Measurements from ENCODE around the gene IDNK.
"Not testable (repeated sequence)": the region's sequence is repeated elsewhere in the genome, so short reads cannot be mapped to it uniquely, and the experiment has no call there.

The IDNK gene

GRCh38 chr9:83622939-83623678 lies at the start of gene IDNK:
Gene IDNK, plus strand, starts transcription at chr9:83623143. Its CDS starts 29 bp downstream, at chr9:83623172.
- H3K27me3 Mint-ChIP-seq, result no peaks in the 10 kb centered on the region

DNA sequence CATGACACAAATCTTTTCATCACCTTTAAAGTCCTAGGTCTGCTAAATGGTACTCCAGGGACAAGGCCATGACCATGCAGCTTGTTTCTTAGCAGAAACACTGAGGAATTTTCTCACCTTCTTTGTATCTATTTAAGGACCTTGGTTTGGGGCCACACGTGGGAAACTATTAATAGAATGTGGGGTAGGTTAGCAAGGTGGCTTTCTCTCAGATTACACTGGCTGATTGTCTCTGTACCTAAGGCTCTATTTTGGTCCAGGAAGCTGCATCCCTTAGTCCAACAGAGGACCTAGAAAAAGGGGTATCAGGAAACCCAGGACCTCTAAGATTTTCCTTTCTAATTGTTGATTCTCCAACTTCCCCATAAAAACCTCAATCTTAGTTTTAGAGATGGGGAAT lies 48.5 kb upstream of the IDNK start:
- no peaks in the 10 kb centered on the region for H3K4me1 Mint-ChIP-seq
- H3K27me3 Mint-ChIP-seq, result no peaks in the 10 kb centered on the region
- DNase-seq (no peak), ATAC-seq (no peak)
- H3K4me3 Mint-ChIP-seq, result no peak overlapping the region
- peaks cover 16% of the 10 kb centered on the region for H3K36me3 Mint-ChIP-seq (ENCODE audit: low read depth)
- no peak overlapping the region for H3K27ac Mint-ChIP-seq
- H3K9me3 Mint-ChIP-seq, result peaks cover 20% of the 10 kb centered on the region

More at GRCh38 chr9:83622939-83623678, at the start of gene IDNK:
- H3K9me3 Mint-ChIP-seq, result no peaks in the 10 kb centered on the region
- H3K36me3 Mint-ChIP-seq (ENCODE audit: low read depth), result no peaks in the 10 kb centered on the region
- peak; percentile 83 for ATAC-seq
- H3K27ac Mint-ChIP-seq, result peak within 1 kb of the TSS; percentile 94
- DNase-seq, result peak; percentile 63
- H3K4me1 Mint-ChIP-seq, result peaks cover 24% of the 10 kb centered on the region
- peak within 1 kb of the TSS; percentile 84 for H3K4me3 Mint-ChIP-seq

DNA sequence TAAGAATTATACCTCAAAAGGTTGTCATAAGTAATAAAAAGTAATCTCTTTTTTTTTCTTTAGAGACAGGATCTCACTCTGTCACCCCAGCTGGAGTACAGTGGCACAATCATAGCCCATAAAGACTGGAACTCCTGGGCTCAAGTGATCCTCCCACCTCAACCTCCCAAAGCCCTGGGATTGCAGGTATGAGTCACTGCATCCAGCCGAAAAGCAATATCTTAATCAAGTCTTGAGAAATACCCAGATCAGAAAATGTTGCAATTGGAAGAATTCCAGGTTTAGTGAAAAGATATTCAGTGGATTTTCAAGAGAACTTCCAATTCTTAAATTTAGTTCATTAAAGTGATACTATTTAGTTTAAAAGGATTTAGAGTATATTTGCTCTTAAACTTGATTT lies 40.9 kb upstream of the IDNK start:
- no peaks in the 10 kb centered on the region for H3K4me1 Mint-ChIP-seq
- ATAC-seq, result no peak
- no peak for DNase-seq
- peaks cover 16% of the 10 kb centered on the region for H3K36me3 Mint-ChIP-seq (ENCODE audit: low read depth)
- H3K27me3 Mint-ChIP-seq, result no peaks in the 10 kb centered on the region
- no peak overlapping the region for H3K4me3 Mint-ChIP-seq
- H3K9me3 Mint-ChIP-seq, result peaks cover 21% of the 10 kb centered on the region
- no peak overlapping the region for H3K27ac Mint-ChIP-seq

DNA sequence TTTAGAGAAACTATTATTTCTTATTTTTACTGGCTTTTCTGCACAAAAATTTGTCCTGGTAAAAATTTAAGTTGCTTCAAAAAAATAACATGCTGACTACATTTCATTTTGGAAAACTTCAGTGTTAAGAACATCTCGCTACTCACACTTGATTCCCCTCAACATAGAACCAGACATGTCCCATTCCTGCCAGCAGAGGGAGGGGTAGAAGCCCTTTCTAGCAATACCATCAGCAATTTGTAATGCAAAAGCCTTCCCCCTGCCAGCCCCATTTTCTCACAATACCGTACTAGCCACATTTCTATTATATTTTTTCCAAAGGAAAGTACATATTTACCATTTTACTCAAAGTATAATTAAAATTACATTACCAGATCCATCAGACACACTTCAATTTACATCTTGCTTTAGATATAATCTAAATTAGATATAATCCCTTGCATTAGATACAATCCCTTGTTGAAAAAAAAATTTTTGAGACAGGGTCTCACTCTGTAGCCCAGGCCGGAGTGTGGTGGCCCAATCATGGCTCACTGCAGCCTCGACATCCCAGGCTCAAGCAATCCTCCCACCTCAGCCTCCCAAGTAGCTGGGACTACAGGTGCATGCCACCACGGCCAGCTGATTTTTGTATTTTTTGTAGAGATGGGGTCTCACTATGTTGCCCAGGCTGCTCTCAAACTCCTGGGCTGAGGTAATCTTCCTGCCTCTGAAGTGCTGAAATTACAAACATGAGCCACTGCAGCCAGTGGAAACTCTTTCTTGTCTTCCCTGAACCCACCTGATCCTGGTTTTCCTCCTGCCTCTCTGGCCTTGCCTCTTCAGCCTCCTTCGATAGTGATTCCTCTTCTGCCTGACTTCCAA lies 39.6 kb upstream of the IDNK start:
- ATAC-seq, result no peak
- Mint-ChIP-seq H3K36me3 (ENCODE audit: low read depth) (peaks cover 13% of the 10 kb centered on the region), H3K4me1 (peaks cover 8% of the 10 kb centered on the region), H3K4me3 (no peak overlapping the region), H3K27ac (no peak overlapping the region), H3K9me3 (peaks cover 11% of the 10 kb centered on the region), H3K27me3 (no peaks in the 10 kb centered on the region)
- peak; percentile 10 for DNase-seq

- Mint-ChIP-seq H3K27ac (no peak overlapping the region), H3K4me1 (peaks cover 8% of the 10 kb centered on the region), H3K36me3 (ENCODE audit: low read depth) (peaks cover 2% of the 10 kb centered on the region), H3K27me3 (no peaks in the 10 kb centered on the region), H3K4me3 (no peak overlapping the region), H3K9me3 (no peaks in the 10 kb centered on the region)
- ATAC-seq (no peak), DNase-seq (no peak)
Observed at GRCh38 chr9:83584995-83585394, 37.9 kb upstream of the IDNK start.

GRCh38 chr9:83588256-83588655 lies 34.7 kb upstream of the IDNK start:
- Mint-ChIP-seq H3K27me3 (no peaks in the 10 kb centered on the region), H3K9me3 (no peaks in the 10 kb centered on the region), H3K27ac (no peak overlapping the region), H3K4me3 (no peak overlapping the region), H3K36me3 (ENCODE audit: low read depth) (peaks cover 2% of the 10 kb centered on the region), H3K4me1 (peaks cover 8% of the 10 kb centered on the region)
- ATAC-seq (peak; percentile 78), DNase-seq (no peak)

GRCh38 chr9:83596899-83597504 lies 25.9 kb upstream of the IDNK start:
- H3K36me3 Mint-ChIP-seq (ENCODE audit: low read depth), result no peaks in the 10 kb centered on the region
- ATAC-seq, result peak; percentile 43
- H3K27me3 Mint-ChIP-seq, result no peaks in the 10 kb centered on the region
- H3K4me3 Mint-ChIP-seq, result no peak overlapping the region
- H3K4me1 Mint-ChIP-seq, result no peaks in the 10 kb centered on the region
- H3K27ac Mint-ChIP-seq, result no peak overlapping the region
- peak; percentile 58 for DNase-seq
- H3K9me3 Mint-ChIP-seq, result no peaks in the 10 kb centered on the region

- Mint-ChIP-seq H3K27me3 (no peaks in the 10 kb centered on the region), H3K4me1 (no peaks in the 10 kb centered on the region), H3K9me3 (no peaks in the 10 kb centered on the region), H3K27ac (no peak overlapping the region), H3K36me3 (ENCODE audit: low read depth) (no peaks in the 10 kb centered on the region), H3K4me3 (no peak overlapping the region)
- DNase-seq, result no peak
- no peak for ATAC-seq
Observed at GRCh38 chr9:83598487-83598886, 24.5 kb upstream of the IDNK start.

DNA sequence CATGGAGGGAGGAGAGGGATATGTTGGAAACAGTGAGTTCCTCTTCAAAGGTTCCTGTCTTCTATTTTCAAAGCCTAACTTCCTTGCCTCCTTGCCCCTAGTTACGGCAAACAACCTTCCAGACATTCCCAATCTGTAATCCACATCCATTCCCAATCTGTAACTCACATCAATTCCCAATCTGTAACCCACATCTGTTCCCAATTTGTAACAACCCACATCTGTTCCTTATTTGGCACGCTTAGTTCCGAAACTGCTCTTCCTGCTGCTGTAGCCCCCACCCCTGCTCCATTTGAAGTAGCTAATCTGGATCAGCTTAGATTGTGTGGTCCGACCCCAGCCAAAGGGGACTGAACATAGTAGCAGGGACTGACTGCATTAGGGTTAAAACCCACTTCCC lies 23.9 kb upstream of the IDNK start:
- H3K36me3 Mint-ChIP-seq (ENCODE audit: low read depth), result no peaks in the 10 kb centered on the region
- ATAC-seq (no peak), DNase-seq (no peak)
- H3K27ac Mint-ChIP-seq, result no peak overlapping the region
- no peak overlapping the region for H3K4me3 Mint-ChIP-seq
- no peaks in the 10 kb centered on the region for H3K9me3 Mint-ChIP-seq
- no peaks in the 10 kb centered on the region for H3K27me3 Mint-ChIP-seq
- H3K4me1 Mint-ChIP-seq, result no peaks in the 10 kb centered on the region

- no peak overlapping the region for H3K4me3 Mint-ChIP-seq
- H3K4me1 Mint-ChIP-seq, result no peaks in the 10 kb centered on the region
- H3K27ac Mint-ChIP-seq, result no peak overlapping the region
- no peaks in the 10 kb centered on the region for H3K27me3 Mint-ChIP-seq
- H3K36me3 Mint-ChIP-seq (ENCODE audit: low read depth), result no peaks in the 10 kb centered on the region
- ATAC-seq (no peak), DNase-seq (no peak)
- H3K9me3 Mint-ChIP-seq, result no peaks in the 10 kb centered on the region
Observed at GRCh38 chr9:83601463-83601862, 21.5 kb upstream of the IDNK start.

- not testable (repeated sequence) for H3K27ac Mint-ChIP-seq; H3K9me3 Mint-ChIP-seq; H3K4me3 Mint-ChIP-seq; H3K4me1 Mint-ChIP-seq; H3K27me3 Mint-ChIP-seq; ATAC-seq; H3K36me3 Mint-ChIP-seq (ENCODE audit: low read depth); DNase-seq
Observed at GRCh38 chr9:83607620-83608019, 15.3 kb upstream of the IDNK start.

DNA sequence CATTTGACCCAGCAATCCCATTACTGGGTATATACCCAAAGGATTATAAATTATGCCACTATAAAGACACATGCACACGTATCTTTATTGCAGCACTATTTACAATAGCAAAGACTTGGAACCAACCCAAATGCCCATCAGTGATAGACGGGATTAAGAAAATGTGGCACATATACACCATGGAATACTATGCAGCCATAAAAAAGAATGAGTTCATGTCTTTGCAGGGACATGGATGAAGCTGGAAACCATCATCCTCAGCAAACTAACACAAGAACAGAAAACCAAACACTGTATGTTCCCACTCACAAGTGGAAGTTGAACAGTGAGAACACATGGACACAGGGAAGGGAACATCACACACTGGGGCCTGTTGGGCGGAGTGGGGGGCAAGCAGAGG lies 9.6 kb upstream of the IDNK start:
- not testable (repeated sequence) for H3K9me3 Mint-ChIP-seq; DNase-seq; H3K36me3 Mint-ChIP-seq (ENCODE audit: low read depth)

GRCh38 chr9:83617299-83617698 lies 5.6 kb upstream of the IDNK start:
- peaks cover 2% of the 10 kb centered on the region for H3K4me1 Mint-ChIP-seq
- no peak for ATAC-seq
- H3K9me3 Mint-ChIP-seq, result no peaks in the 10 kb centered on the region

More for the DNA sequence above, 9.6 kb upstream of the IDNK start:
- H3K4me1 Mint-ChIP-seq, H3K27ac Mint-ChIP-seq, ATAC-seq, H3K27me3 Mint-ChIP-seq, H3K4me3 Mint-ChIP-seq: not testable (repeated sequence)

DNA sequence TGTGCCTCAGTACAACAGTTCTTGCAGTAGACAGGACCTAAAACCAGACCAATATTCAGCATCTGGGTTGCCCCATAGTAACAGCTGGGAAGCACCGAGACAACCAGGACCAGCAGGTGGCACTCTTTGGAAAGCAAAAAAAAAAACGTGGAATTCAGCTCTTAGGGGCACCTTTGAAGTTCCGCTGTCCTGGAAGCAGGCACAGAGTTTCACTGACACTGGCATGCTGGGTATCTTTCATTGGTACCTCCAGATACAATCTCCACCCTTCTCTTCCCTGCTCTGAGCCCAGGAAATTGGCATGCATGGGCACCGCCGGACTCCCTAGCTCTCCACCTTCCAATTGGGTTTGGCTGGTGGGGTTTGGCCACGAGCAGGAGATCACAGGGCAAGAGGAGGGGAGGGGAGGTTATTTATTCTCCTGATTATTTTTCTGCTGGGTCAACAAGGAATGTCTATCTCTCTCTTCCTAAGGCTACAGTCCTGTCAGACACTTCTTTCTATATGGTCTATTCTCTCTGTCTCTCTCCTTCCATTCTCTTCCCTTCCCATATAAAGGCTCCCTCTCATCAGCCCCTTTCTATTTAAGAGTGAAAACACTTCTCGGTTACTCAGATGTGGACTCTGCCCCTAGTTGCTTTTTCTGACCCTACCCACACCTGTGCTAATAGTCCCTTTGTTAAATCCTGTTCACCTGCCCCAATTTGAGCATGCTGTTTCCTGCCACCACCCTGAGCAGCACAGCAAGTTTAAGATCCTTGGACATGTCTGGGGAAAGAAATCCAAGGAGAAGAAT lies 1.9 kb upstream of the IDNK start:
- H3K4me3 Mint-ChIP-seq, result no peak overlapping the region
- ATAC-seq (no peak), DNase-seq (peak; percentile 36)
- H3K36me3 Mint-ChIP-seq (ENCODE audit: low read depth), result no peaks in the 10 kb centered on the region
- peaks cover 22% of the 10 kb centered on the region for H3K4me1 Mint-ChIP-seq
- no peaks in the 10 kb centered on the region for H3K27me3 Mint-ChIP-seq
- no peak overlapping the region for H3K27ac Mint-ChIP-seq
- H3K9me3 Mint-ChIP-seq, result no peaks in the 10 kb centered on the region

More at GRCh38 chr9:83617299-83617698, 5.6 kb upstream of the IDNK start:
- no peaks in the 10 kb centered on the region for H3K27me3 Mint-ChIP-seq
- H3K27ac Mint-ChIP-seq, result no peak overlapping the region
- H3K4me3 Mint-ChIP-seq, result no peak overlapping the region
- DNase-seq, result no peak
- H3K36me3 Mint-ChIP-seq (ENCODE audit: low read depth), result no peaks in the 10 kb centered on the region

All from activated naive CD8-positive, alpha-beta T cell treated with anti-CD3 and anti-CD28 coated beads, Interleukin-2, amount 50 U/mL, for 24 hours (primary cell).